Upper lobe of left lung (tissue), 6 donors: Measurements from ENCODE around the gene CACNA2D2. TPM values are rescaled to one million over a fixed set of nuclear protein-coding genes. Genes with fewer than 3 reads are reported as not detected.

ENCODE experiments used
- ATAC-seq, 2 donors: fragments of 200-7000 bp; cut with Tn5 transposase; one replicate each; pipeline ENCODE4 v1.9.1; 2022; ENCODE audit warnings: mild to moderate bottlenecking in 2 of 2, moderate library complexity in 2 of 2; ENCODE audit not compliant: low FRiP score in 2 of 2
- DNase-seq, 2 donors: peaks; one replicate each; pipeline ENCODE4 v3.0.0-alpha.2; 2019 to 2020
- H3K27ac ChIP-seq, 4 donors: fragments of 200-600 bp; sonication (generic); one replicate each; pipeline ENCODE4 v1.5.1; 2016 to 2019
- H3K27me3 ChIP-seq, 4 donors: fragments of 200-600 bp; sonication (generic); one replicate each; pipeline ENCODE4 v1.5.1; 2017 to 2019
- H3K36me3 ChIP-seq, 4 donors: fragments of 200-600 bp; sonication (generic); one replicate each; pipeline ENCODE4 v1.5.1; 2016 to 2019
- H3K4me1 ChIP-seq, 4 donors: fragments of 200-600 bp; sonication (generic); one replicate each; pipeline ENCODE4 v1.5.1; 2018 to 2019
- H3K4me3 ChIP-seq, 4 donors: fragments of 200-600 bp; sonication (generic); one replicate each; pipeline ENCODE4 v1.5.1; 2017 to 2019; ENCODE audit warnings: mild to moderate bottlenecking in 2 of 4, moderate library complexity in 1 of 4
- H3K9me3 ChIP-seq, 4 donors: fragments of 200-600 bp; sonication (generic); one replicate each; pipeline ENCODE4 v1.5.1; 2018 to 2019
- CTCF ChIP-seq, 6 experiments: fragments of 450-650 bp in 4 of 6; fragments of 200-600 bp in 2 of 6; sonication (generic) in 2 of 6; IDR thresholded peaks; one replicate each; pipeline ENCODE4 v1.5.1; 2016 to 2019; ENCODE audit warnings: antibody characterized with exemption in 6 of 6
- EP300 ChIP-seq, 4 donors: sonication (generic); formaldehyde crosslinking; IDR thresholded peaks; one replicate each; pipeline ENCODE4 v1.5.1; 2017; ENCODE audit warnings: antibody characterized with exemption in 4 of 4, control low read depth in 2 of 4
- POLR2A ChIP-seq, 4 donors: fragments of 450-650 bp; IDR thresholded peaks; one replicate each; pipeline ENCODE4 v1.5.1; 2016 to 2017; ENCODE audit warnings: antibody characterized with exemption in 4 of 4, mild to moderate bottlenecking in 2 of 4
- POLR2AphosphoS5 ChIP-seq, 2 donors: sonication (generic); formaldehyde crosslinking; IDR thresholded peaks; one replicate each; pipeline ENCODE4 v1.5.1; 2017; ENCODE audit warnings: antibody characterized with exemption in 2 of 2
- WGBS, 2 donors: methylation state at CpG; one replicate each; pipeline ENCODE4 v1.1.5; 2017 to 2018; 5-methylcytosine and 5-hydroxymethylcytosine counted together
- total RNA-seq, 6 donors: library from RNA; depleted of rRNA in 4 of 6; stranded (reverse); fragments of >200 nt in 4 of 6; gene quantifications; one replicate each; pipeline versions ENCODE4 v1.1.0 to v1.2.1, GENCODE V29; 2016 to 2021
- donor health status: DM: no; HTN: no; CAD: no; lungs with moderate emphysema.
- donor health status: DM: no; HTN: yes; CAD: no; lungs with severe emphysema.

The CACNA2D2 gene
- total RNA-seq, 6 donors from 2014 or later, result 71.5 to 213 (median 113) TPM

GRCh38 chr3:50466177-50466576 lies 37.3 kb downstream of the CACNA2D2 start:
- no peak overlapping the region for H3K4me3 ChIP-seq
- no peak overlapping the region for H3K27ac ChIP-seq
- no peak for ATAC-seq
- WGBS, 2 donors, result 83 to 98% methylated on average over 6 of the region's 6 CpGs
- H3K27me3 ChIP-seq, result no peaks in the 10 kb centered on the region
- peaks cover 0 to 8% (median 0%) of the 10 kb centered on the region in 4 donors for H3K4me1 ChIP-seq
- H3K36me3 ChIP-seq, result no peaks in the 10 kb centered on the region
- no peak for TF ChIP-seq CTCF (IDR thresholded peaks at IDR 0.05)
- no peak for TF ChIP-seq POLR2AphosphoS5 (IDR thresholded peaks at IDR 0.05)
- no peaks in the 10 kb centered on the region for H3K9me3 ChIP-seq
- DNase-seq, result no peak

- no peak for TF ChIP-seq EP300 (IDR thresholded peaks at IDR 0.05)
- no peak for TF ChIP-seq POLR2A (IDR thresholded peaks at IDR 0.05)
- no peak for TF ChIP-seq CTCF (IDR thresholded peaks at IDR 0.05)
- TF ChIP-seq POLR2AphosphoS5 (IDR thresholded peaks at IDR 0.05), result no peak
- no peaks in the 10 kb centered on the region for H3K9me3 ChIP-seq
- peaks cover 0 to 8% (median 0%) of the 10 kb centered on the region in 4 donors for H3K4me1 ChIP-seq
- peak overlapping the region in 1 of 4 donors; percentile 16 for H3K27ac ChIP-seq
- ATAC-seq (no peak), DNase-seq (no peak)
- 69 to 81% methylated on average over 5 to 6 of the region's 6 CpGs for WGBS, 2 donors
- H3K36me3 ChIP-seq, result no peaks in the 10 kb centered on the region
- no peaks in the 10 kb centered on the region for H3K27me3 ChIP-seq
- no peak overlapping the region for H3K4me3 ChIP-seq
Observed at GRCh38 chr3:50464569-50464968, 38.9 kb downstream of the CACNA2D2 start.

DNA sequence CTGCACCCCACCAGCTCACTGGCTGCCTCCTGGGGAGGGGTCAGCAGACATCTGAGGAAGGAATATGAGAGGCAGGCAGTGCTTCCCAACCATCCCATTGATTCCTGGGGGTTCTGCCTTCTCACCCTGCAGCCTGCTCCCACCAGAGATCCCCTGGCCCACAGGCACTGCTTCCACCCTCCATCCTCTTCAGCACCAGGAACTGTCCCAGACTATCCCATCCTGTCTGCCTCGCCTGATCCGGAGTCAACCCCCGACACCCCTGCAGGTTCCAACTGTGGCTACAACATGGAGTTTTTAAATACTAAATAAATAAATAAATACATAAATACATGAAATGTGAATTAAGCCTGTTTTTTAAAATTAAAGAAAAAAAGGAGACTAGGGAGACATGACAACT lies 43.6 kb downstream of the CACNA2D2 start:
- no peaks in the 10 kb centered on the region for H3K27me3 ChIP-seq
- ATAC-seq, result no peak
- no peaks in the 10 kb centered on the region for H3K36me3 ChIP-seq
- H3K27ac ChIP-seq, result no peak overlapping the region
- no peak overlapping the region for H3K4me3 ChIP-seq
- 80 to 84% methylated on average over 3 of the region's 3 CpGs for WGBS, 2 donors
- TF ChIP-seq CTCF (IDR thresholded peaks at IDR 0.05) (no peak), POLR2AphosphoS5 (IDR thresholded peaks at IDR 0.05) (no peak), POLR2A (IDR thresholded peaks at IDR 0.05) (no peak), EP300 (IDR thresholded peaks at IDR 0.05) (no peak)
- no peaks in the 10 kb centered on the region for H3K9me3 ChIP-seq
- DNase-seq, result no peak
- peaks cover 0 to under 1% (median 0%) of the 10 kb centered on the region in 4 donors for H3K4me1 ChIP-seq

- 79 to 100% methylated on average over 1 to 7 of the region's 7 CpGs for WGBS, 2 donors
- ATAC-seq (no peak), DNase-seq (peak in 1 of 2 donors; percentile 51)
- Histone ChIP-seq H3K4me1 (peaks cover 0 to 4% (median 0%) of the 10 kb centered on the region in 4 donors), H3K4me3 (no peak overlapping the region), H3K36me3 (no peaks in the 10 kb centered on the region), H3K9me3 (no peaks in the 10 kb centered on the region), H3K27me3 (no peaks in the 10 kb centered on the region), H3K27ac (peak overlapping the region in 1 of 4 donors; percentile 39)
- TF ChIP-seq CTCF (IDR thresholded peaks at IDR 0.05) (no peak), POLR2A (IDR thresholded peaks at IDR 0.05) (no peak)
Observed at GRCh38 chr3:50457988-50458387, 45.4 kb downstream of the CACNA2D2 start.

DNA sequence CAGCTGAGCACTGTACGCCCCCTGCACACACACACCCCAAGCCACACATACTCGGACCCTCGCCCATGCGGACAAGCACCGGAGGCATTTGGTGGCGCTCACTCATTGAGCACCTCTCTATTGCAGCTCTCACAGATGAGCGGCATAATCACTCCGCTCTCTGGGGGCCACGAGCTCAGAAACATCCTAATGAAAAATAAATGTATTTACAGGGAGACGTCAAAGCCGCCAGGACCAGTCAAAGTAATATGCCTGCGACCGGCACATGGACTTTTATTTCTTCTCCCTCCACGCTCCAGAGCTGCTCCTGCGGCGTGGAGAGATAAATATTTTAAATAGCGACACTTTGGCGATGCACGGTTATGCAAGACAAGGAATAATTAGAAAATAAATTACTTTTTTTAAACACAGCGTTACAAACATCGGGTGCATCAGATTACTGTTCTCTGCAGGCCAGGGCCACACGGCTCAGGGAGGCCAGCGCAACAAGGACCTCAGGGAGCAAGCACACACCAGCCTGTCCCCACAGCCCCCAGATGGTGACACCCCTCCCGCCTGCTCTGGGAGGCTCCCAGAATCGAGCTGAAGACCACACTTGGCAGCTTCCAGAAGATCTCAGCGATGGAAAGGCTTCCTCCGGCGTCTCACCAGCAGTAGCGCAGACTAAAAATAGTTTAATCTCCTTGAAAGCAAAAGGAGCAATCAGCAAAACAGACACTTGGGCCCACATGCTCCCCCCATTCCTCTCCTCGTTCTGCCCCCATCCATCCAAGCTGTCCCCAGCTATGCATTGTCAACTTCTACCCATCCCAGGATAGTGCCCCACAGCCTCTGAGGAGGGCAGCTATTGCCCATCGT lies 48.0 kb downstream of the CACNA2D2 start:
- no peaks in the 10 kb centered on the region for H3K36me3 ChIP-seq
- no peak overlapping the region for H3K4me3 ChIP-seq
- H3K9me3 ChIP-seq, result no peaks in the 10 kb centered on the region
- DNase-seq (peak in 1 of 2 donors; percentile 30), ATAC-seq (no peak)
- WGBS, 2 donors, result 78 to 86% methylated on average over 29 to 31 of the region's 31 CpGs
- no peaks in the 10 kb centered on the region for H3K27me3 ChIP-seq
- no peak for TF ChIP-seq CTCF (IDR thresholded peaks at IDR 0.05)
- TF ChIP-seq POLR2AphosphoS5 (IDR thresholded peaks at IDR 0.05), result no peak
- TF ChIP-seq POLR2A (IDR thresholded peaks at IDR 0.05), result no peak
- TF ChIP-seq EP300 (IDR thresholded peaks at IDR 0.05), result no peak
- H3K27ac ChIP-seq, result no peak overlapping the region
- peaks cover 0 to 28% (median 13%) of the 10 kb centered on the region in 4 donors for H3K4me1 ChIP-seq
